Mesenteric fat pad (tissue), 1 donor: ENCODE data around the gene DKKL1. TPM values are rescaled to one million over a fixed set of nuclear protein-coding genes. Genes with fewer than 3 reads are reported as not detected.
A peak's percentile ranks its signal among the peaks of the same experiment; 100 is the strongest.

Experiments
- DNase-seq: peaks from one replicate; pipeline ENCODE4 v3.0.0-alpha.2; 2020; ENCODE audit warnings: low spot score
- long read RNA-seq: library from polyadenylated mRNA; unstranded; transcript quantifications from one replicate; pipeline ENCODE4 v2.0.0, GENCODE V29; 2020
- total RNA-seq: library from RNA; stranded (reverse); fragmentation: NEBNext Ultra II Directional; extraction: Animal tissue kit (Norgen Biotek cat#: 25700); gene quantifications from one replicate; pipeline ENCODE4 v1.2.1, GENCODE V29; 2021
- donor health status: DM: yes; HTN: yes; CAD: no.

DKKL1 gene
- total RNA-seq, result not detected
- long read RNA-seq, result 0 reads

DNA sequence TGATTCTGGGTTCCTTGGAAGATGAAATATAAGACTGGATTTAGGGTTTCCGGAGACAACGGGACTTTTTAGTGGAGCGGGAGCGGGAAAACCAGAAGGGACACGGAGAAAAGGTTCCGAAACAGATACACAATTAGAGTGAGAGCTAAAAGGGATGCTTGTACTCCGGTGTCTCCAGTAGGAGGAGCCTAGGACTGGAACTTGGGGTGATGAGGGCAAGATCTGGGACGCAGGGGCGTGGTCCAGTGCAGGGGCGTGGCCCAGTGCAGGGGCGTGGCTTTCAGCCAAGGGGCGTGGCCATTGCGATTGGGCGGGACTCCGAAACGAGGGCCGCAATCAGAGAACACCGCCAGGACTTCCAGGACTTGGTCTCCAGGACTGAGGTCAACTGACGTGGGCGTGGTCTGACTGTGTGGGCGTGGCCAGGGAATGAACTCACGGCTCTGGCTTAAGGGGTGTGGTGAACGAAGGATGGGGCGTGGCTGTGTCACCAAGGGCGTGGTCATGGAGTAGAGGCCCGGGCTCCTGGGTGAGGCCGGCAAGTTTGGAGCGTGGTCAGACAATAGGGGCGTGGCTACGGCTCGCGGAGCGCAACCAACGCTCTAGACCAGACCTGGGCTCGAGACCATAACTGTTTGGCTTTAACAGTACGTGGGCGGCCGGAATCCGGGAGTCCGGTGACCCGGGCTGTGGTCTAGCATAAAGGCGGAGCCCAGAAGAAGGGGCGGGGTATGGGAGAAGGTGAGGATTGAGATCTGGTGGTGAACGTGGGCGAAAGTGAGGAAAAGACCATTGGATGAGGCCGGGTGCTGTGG lies at the start of gene DKKL1:
DKKL1 (plus strand) TSS at position 610 of the 815 bp plus-strand sequence; CDS start at position 732, 122 bp downstream.
- peak; percentile 99 for DNase-seq

DNA sequence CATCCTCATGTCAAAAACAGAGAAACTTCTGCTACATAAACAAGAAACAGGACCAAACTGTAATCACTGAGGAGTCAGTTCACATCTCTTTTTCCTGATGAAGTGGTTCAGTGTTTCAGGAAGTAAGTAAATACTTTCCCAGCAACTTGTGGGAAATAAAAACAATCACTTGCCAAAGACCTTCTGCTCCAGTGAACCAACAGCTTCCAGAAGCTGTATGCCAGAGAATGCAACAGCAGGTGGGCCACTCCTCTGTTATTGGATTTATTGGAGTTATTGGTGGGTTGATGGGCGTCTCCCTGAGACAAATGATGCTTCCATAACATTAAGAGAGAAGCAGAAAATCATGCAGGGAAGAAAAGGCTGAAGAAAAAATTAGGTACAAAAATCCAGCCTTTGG lies 48.6 kb upstream of the DKKL1 start:
- no peak for DNase-seq

DNA sequence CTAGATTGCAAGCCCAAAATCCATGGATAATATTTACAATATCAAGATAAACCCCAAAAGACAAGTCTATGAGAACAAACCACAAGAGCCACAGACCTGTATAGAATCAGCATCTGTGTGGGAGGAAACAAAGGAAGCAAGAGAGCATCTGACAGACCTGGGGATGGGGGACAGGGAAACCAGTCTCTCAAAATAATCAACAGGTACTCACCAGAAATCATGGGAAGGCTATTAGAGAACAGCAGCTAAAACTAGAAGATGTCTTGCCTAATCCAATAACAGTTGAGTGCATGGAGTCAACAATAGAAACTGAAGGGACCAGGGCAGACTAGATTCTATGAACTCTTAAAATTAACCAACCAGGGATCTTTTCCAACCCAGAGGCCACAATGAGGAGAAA lies 47.4 kb upstream of the DKKL1 start:
- no peak for DNase-seq

DNA sequence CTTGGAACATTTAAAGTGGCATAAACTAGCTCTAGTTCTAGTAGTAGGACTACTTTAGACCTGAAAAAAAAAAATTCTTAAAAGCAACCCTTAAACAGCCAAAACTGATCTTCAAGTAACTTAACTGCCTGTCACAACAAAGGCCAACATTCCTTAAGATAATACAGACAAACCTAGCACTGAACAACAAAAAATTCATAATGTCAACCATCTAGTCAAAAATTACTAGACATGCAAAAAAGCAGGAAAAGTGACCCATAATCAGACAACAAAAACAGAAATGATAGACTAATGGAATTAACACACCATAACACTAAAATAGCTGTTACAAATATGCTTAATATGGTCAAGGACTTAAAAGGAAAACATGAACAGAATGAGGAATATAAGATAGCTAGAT lies 45.4 kb upstream of the DKKL1 start:
- no peak for DNase-seq

DNA sequence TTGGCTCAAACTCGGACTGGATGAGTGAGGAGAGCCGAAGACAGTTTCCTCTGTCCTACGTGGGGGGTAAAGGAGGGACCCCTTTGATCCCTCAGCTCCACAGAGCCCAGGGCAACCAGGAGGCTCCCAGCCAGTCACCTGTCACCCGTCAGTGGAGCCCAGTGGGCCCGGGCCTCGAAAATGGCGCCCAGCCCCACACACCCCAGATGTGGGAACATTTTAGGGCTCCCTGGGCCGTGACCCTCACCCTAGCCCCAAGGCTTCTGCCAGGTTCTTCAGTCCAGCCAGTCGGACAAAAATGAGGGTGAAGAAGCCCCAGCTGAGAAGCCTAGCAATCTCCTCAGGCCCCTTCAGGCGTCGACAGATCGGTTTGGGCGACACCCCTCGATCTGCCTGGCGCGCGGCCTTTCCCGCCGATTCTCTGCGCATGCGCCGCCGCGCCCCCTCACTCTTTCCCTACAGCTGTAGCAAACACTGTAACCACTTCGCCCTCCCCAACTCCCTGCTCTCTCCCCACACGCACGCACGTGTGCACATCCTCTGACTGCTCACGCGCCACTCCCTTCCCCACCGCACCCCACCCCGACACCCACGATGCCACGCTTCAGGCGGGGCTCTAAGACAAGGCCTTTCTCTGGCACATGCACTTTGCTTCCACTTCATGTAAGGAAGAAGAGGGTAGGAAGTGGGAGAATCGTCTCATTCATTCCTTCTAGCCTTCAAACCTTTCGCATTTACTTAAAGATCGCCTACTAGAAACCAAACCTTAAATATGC lies 38.7 kb upstream of the DKKL1 start, which contains the start of gene SLC6A16:
SLC6A16 (minus strand) TSS at position 391 of the 776 bp plus-strand sequence. CDS start 13,844 bp downstream, outside the sequence.
- DNase-seq, result peak; percentile 88

DNA sequence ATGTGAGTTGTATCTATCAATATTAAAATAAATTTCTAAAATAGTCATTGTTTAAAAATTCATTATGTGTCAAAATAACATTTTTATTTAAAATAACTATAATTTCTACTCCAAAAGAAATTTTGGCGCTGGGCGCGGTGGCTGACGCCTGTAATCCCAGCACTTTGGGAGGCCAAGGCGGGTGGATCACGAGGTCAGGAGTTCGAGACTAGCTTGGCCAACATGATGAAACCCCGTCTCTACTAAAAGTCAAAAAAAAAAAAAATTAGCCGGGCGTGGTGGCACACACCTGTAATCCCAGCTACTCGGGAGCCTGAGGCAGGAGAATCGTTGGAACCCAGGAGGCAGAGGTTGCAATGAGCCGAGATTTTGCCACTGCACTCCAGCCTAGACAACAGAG lies 37.9 kb upstream of the DKKL1 start:
- peak; percentile 9 for DNase-seq

DNA sequence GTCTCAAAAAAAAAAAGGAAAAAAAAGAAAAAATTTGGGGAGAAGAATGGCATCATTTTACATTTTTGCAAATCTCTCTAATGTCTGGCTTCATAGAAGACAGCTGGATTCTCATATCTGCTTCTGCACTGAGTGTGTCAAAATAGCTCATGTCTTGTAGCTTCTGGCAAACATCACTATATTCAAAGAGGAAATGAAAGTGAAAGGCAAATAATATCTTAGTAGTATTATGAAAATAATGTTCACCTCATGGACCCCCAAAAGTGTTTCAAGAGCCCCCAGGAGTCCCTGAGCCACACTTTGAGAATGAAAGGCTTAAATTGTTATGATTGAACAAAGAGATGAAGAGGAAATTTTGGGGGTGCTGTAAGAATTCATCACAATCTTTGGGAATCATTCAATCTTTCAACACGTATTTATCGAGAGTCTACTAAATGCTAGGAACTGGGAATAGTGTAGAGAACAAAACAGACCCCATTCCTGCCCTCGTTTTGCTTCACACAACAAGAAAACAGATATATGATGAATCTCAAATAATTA lies 37.4 kb upstream of the DKKL1 start:
- DNase-seq, result no peak

DNA sequence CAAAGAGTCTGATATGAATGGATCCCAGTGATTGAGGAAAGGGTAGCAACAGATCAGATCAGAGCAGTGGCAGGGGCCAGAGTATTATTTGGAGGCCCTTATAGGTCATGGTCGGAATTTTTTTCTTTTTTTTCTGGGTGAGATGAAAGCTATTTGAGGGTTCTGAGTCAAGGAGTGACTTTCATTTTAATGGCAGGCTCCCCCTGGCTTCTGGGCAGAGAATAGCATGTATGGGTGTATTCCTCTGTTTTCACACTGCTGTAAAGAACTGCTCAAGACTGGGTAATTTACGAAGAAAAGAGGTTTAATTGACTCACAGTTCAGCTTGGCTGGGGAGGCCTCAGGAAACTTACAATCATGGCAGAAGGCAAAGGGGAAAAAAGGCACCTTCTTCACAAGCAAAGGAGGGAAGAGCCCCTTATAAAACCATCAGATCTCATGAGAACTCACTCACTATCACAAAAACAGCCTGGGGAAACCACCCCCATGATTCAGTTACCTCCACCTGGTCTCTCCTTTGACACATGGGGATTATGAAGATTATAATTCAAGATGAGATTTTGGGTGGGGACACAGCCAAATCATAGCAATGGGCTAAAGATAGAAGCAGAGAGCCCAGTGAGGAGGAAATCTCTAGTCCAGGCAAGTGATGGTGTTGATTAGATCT lies 35.7 kb upstream of the DKKL1 start:
- peak; percentile 1 for DNase-seq

DNA sequence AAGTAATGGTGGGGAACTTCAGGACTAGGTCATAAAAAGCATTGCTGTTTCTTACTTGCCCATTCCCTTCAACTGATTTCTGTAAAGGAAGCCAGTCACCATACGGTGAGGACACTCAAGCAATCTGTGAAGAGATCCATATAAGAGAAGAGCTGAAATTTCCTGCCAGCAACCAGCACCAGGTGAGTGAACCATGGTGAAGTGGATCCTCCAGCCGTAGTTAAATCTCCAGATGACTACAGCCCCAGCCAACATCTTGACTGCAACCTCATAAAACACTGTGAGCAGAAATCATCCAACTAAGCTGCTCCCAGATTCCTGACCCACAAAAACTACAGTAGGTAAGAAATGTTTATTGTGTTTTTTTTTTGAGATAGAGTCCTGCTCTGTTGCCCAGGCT lies 34.9 kb upstream of the DKKL1 start:
- DNase-seq, result no peak

DNA sequence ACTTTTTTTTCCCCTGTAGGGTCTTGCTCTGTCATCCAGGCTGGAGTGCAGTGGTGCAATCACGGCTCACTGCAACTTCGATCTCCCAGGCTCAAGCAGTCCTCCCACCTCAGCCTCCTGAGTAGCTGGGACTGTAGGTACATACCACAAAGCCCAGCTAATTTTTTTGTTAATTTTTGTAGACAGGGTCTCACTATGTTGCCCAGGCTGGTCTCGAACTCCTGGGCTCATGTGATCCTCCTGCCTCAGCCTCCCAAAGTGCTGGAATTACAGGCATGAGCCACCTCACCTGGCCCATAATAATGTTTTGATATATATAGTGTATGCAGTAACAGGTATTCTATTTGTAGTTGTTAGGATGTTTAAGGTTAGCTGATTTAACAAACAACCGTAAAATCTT lies 32.5 kb upstream of the DKKL1 start:
- DNase-seq, result peak; percentile 41

DNA sequence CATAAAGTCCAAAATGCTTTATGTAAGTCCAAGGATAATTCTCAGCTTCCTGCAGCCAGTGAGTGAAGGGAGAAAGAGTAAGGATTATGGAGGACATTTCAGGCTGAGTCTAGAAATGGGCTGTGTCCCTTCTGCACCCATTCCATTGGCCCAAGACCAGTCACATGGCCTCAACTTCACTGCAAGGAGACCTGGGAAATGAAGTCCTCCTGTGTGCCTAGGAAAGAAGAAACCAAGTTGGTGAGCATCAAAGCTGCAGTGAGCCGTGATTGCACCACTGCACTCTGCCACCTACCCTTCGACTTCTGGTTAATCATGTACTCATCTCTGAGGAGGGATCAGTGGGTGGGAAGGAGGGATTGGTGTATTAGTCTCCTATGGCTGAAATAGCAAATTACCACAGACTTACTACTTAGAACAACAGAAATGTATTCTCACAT lies 32.0 kb upstream of the DKKL1 start:
- DNase-seq, result peak; percentile 16

DNA sequence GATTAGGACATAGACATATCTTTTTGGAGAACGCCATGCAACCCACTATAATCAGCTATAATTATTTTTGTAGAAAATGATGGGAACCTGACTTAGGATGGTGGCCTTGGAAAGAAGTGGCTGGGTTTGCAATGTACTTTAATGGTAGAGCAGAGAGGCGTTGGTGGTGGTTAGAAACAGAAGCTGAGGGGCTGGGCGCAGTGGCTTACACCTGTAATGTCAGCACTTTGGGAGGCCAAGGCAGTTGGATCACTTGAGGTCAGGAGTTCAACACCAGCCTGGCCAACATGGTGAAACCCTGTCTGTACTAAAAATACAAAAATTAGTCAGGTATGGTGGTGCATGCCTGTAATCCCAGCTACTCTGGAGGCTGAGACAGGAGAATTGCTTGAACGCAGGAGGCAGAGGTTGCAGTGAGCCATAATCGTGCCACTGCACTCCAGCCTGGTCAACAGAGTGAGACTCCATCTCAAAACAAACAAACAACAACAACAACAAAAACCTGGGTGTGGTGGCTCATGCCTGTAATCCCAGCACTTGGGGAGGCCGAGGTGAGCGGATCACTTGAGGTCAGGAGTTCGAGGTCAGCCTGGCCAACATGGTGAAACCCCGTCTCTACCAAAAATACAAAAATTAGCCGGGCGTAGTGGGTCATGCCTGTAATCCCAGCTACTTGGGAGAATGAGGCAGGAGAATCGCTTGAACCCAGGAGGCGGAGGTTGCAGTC lies 30.8 kb upstream of the DKKL1 start:
- peak; percentile 60 for DNase-seq

DNA sequence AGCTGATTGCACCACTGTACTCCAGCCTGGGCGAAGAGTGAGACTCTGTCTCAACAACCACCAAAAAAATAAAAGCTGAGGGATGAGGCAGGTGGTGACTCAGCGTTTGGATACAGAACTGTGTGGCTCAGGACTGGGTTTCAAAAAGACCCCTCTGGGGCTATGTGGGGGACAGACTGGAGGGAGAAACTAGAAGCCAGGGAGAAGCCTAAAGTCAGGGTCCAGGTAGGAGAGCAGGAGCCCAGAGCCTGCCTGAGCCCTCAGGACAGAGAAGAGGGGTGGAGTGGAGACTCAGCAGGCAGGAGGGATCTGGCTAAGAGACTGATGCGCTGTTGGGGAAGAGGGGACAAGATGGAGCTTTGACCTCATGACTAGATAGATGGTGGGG lies 30.3 kb upstream of the DKKL1 start:
- peak; percentile 53 for DNase-seq

DNA sequence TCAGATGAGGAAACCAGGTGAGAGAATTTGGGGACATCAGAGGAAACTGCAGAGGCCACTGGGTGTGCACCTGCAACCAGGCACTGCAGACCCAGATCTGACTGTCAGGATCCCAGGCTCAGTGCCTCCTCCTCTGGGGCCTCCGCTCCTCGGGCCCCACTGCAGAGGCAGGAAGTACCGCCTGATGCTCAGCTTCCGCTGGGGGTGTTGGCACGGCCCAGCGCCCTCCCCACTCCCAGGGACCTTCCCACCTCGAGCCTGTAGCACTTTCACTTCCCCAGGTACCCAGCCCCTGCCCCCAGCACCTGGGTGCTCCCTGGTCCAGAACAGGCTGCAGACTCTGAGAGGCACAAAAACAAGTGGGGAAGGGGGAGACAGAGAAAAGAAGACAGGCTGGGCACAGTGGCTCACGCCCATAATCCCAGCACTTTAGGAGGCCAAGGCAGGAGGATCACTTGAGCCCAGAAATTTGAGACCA lies 29.8 kb upstream of the DKKL1 start:
- DNase-seq, result peak; percentile 88

DNA sequence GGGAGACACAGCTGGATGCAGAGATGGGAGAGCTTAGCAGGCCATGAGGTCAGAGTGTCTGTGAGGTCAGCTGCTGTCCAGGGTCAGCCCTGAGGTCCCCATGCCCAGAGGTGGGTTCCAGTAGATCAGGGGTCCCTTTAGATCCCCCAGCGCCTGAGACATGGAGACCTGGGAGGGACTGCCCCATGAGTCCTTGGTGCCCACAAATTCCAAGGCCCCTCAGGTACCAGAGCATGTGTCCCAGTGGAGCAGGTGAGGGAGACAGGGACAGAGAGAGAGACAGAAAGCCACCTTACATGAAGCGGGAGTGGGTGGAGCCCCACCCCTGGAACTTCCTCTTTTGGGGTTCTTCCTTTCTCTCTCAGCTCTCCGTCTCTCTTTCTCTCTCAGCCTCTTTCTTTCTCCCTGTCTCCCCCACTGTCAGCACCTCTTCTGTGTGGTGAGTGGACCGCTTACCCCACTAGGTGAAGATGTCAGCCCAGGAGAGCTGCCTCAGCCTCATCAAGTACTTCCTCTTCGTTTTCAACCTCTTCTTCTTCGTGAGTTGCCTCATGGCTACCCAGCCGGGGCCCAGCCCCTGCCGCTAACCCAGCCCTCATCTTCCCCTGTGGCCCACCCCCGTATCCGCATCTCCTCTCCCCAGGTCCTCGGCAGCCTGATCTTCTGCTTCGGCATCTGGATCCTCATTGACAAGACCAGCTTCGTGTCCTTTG lies 28.4 kb upstream of the DKKL1 start, which contains the start of gene CD37:
CD37 (plus strand) TSS at position 336 of the 713 bp plus-strand sequence; CDS start at position 471, 135 bp downstream.
- DNase-seq, result peak; percentile 89

DNA sequence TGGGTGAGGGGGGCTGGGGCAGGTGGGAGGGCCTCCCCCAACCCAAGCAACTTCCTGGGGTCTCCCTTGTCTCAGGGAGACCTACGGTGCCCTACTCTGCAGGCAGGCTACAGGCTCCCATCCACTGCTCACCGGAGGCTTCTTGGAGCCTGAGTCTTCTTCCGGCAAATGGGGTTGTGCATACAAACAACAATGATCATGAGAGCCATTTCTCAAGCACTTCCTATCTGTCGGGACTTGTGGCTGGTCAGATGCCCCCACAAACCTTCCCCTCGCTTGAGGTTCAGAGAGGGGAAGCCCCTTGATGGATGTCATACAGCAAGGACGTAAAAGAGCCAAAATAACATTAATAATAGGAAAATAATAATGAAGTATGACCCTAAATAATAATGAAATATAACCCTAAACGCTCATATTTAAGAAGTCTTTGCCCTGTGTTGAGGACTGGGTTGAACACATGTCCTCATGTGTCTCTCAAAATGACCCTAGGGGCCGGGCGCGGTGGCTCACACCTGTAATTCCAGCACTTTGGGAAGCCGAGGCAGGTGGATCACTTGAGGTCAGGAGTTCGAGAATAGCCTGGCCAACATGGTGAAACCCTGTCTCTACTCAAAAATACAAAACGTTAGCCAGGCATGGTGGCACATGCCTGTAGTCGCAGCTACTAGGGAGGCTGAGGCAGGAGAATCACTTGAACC lies 27.7 kb upstream of the DKKL1 start:
- DNase-seq, result peak; percentile 55

DNA sequence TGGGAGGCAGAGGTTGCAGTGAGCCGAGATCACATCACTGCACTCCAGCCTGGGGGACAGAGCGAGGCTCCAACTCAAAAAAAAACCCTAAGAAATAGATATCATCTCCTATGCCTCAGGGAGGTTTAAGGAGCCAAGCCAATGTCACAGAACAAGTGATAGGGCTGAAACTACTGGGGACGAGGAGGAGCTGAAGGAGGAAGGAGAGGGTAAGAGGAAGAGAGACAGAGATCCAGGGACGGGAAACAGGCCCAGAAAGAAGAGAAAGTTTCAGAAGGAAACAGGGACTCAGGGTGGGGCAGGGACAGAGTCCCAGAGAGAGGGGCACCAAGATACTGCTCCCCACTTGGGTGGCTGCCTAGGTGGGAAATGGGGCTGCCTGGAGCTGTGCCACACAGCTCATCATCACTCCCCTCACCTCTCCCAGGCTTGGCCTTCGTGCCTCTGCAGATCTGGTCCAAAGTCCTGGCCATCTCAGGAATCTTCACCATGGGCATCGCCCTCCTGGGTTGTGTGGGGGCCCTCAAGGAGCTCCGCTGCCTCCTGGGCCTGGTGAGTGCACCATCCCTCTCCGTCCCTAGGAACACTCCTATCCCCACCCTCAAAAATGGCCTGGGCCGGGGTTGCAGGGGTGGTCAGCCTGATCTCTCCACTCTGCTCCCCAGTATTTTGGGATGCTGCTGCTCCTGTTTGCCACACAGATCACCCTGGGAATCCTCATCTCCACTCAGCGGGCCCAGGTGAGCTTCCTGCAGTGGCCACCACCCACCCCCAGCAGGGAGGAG lies 27.0 kb upstream of the DKKL1 start:
- DNase-seq, result peak; percentile 87
